Measurements from ENCODE around the gene PAEP.

The PAEP gene

DNA sequence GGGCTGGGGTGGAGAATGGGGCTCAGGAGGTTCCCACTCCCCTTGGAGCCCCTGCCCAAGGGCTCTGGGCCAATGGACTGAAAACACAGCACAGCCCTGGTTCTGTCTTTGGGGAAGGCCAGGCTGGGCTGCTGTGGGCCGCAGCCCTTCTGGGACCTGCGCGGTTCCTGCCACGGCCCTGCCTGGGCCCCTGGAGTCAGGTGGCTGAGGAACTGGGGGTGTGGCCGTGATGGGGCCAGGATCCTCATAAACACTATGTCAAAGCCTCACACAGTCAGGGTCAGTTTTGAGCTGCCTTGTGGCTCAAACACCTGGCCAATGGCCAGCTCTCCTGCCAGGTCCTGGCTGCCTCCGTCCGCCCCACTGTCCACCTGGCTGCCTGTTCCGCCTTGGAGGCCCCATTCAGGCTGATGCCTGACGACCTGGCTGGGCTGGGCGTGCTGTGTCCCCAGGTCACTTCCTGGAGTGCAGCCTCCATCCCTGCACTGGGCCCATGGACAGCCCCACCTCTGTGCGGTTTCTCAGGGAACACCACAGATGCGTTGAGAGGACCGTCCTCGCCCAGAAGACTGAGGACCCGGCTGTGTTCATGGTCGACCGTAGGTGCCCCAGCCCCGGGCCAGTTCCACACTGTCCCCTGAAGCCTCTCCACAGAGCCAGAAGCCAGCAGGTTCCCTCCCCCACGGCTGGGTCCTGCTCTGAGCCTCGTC lies 27.5 kb downstream of the PAEP start:
- Histone ChIP-seq H2AK5ac (ENCODE audit: low read length) (no peak overlapping the region), H3K79me1 (ENCODE audit: low read length) (no peaks in the 10 kb centered on the region), H3K27me3 (ENCODE audit: insufficient read depth, low read length, poor library complexity) (no peaks in the 10 kb centered on the region), H3K4me1 (ENCODE audit: control insufficient read depth, low read depth, low read length) (no peaks in the 10 kb centered on the region), H3K79me2 (ENCODE audit: control insufficient read depth, insufficient read depth, low read length) (no peaks in the 10 kb centered on the region), H3K9ac (ENCODE audit: low read length) (no peak overlapping the region), H2BK5ac (ENCODE audit: low read length) (no peak overlapping the region), H2BK120ac (ENCODE audit: low read depth, low read length) (no peak overlapping the region), H3K18ac (ENCODE audit: low read length) (no peak overlapping the region), H3K4ac (ENCODE audit: low read depth, low read length) (no peak overlapping the region), H3K4me2 (ENCODE audit: low read length) (no peak overlapping the region), H2BK15ac (replicated peaks; ENCODE audit: low read depth) (no peak overlapping the region), H3K4me3 (ENCODE audit: low read length) (no peak overlapping the region), H3K56ac (ENCODE audit: low read length) (no peak overlapping the region), H4K8ac (ENCODE audit: low read depth, low read length) (no peak overlapping the region), H3K23ac (ENCODE audit: low read length) (no peak overlapping the region), H3K27ac (ENCODE audit: low read depth, low read length) (no peak overlapping the region), H4K5ac (ENCODE audit: low read length) (no peak overlapping the region), H3K36me3 (ENCODE audit: control insufficient read depth, insufficient read depth, low read length) (no peaks in the 10 kb centered on the region)
- no peak for DNase-seq
- no CpG with 5 or more reads among the region's 20 CpGs for WGBS (ENCODE audit: extremely low coverage, insufficient coverage, low lambda C conversion rate)

DNA sequence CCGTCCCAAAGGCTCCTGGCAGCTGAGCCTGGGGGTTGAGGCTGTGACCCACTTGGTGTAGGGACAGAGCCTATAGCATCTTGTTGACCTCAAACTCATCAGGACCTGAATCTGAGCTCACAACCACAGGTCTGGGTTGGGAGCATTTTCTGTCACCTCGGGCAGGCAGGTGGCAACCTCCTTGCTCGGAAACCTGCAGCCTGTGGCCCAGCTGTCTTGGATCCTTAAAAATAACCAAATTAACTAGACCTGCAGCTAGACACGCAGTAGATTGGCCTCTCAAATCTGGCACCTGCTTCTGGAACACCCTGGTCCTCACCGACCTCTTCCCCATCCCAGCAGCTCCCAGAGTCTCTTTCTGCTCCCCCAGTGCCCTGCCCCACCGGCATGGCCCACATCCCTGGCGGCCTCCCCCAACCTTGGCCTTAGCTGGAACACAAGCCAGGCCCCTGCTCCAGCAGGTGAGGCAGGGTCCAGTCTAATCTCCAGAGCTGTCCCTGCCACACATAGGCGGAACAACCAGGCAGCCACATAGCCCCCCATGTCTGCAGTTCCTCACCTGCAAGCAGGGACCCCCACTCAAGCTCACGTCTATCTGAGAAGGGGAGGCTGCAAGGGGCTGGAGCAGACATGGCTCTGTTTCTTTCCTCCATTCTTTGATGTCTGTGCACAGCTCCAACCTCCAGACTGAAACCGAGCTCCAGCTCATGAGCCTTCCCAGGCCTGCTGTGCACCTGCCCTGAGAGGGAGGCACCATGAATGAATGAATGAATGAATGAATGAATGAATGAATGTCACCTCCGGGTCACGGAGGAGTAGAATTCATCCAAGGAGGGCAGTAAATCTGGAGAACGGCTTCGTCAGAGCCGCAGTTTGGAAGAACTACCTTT lies 28.3 kb downstream of the PAEP start:
- H2BK15ac ChIP-seq (replicated peaks; ENCODE audit: low read depth) = no peak overlapping the region
- H2BK120ac ChIP-seq (ENCODE audit: low read depth, low read length) = no peak overlapping the region
- no peak overlapping the region for H3K23ac ChIP-seq (ENCODE audit: low read length)
- H4K8ac ChIP-seq (ENCODE audit: low read depth, low read length) = no peak overlapping the region
- no peaks in the 10 kb centered on the region for H3K4me1 ChIP-seq (ENCODE audit: control insufficient read depth, low read depth, low read length)
- no peak overlapping the region for H3K27ac ChIP-seq (ENCODE audit: low read depth, low read length)
- WGBS (ENCODE audit: extremely low coverage, insufficient coverage, low lambda C conversion rate) = no CpG with 5 or more reads among the region's 15 CpGs
- no peak overlapping the region for H3K9ac ChIP-seq (ENCODE audit: low read length)
- H3K27me3 ChIP-seq (ENCODE audit: insufficient read depth, low read length, poor library complexity) = no peaks in the 10 kb centered on the region
- H3K4me3 ChIP-seq (ENCODE audit: low read length) = no peak overlapping the region
- no peaks in the 10 kb centered on the region for H3K79me2 ChIP-seq (ENCODE audit: control insufficient read depth, insufficient read depth, low read length)
- no peaks in the 10 kb centered on the region for H3K36me3 ChIP-seq (ENCODE audit: control insufficient read depth, insufficient read depth, low read length)
- no peak overlapping the region for H2BK5ac ChIP-seq (ENCODE audit: low read length)
- no peak overlapping the region for H4K5ac ChIP-seq (ENCODE audit: low read length)
- H3K56ac ChIP-seq (ENCODE audit: low read length) = no peak overlapping the region
- H3K4ac ChIP-seq (ENCODE audit: low read depth, low read length) = no peak overlapping the region
- no peak overlapping the region for H3K18ac ChIP-seq (ENCODE audit: low read length)
- no peak for DNase-seq
- no peak overlapping the region for H2AK5ac ChIP-seq (ENCODE audit: low read length)
- H3K4me2 ChIP-seq (ENCODE audit: low read length) = no peak overlapping the region
- no peaks in the 10 kb centered on the region for H3K79me1 ChIP-seq (ENCODE audit: low read length)

GRCh38 chr9:135590486-135591079 lies 29.0 kb downstream of the PAEP start:
- DNase-seq = no peak

GRCh38 chr9:135591506-135592330 lies 30.2 kb downstream of the PAEP start:
- Histone ChIP-seq H4K8ac (ENCODE audit: low read depth, low read length) (no peak overlapping the region), H3K79me2 (ENCODE audit: control insufficient read depth, insufficient read depth, low read length) (no peaks in the 10 kb centered on the region), H3K4me2 (ENCODE audit: low read length) (no peak overlapping the region), H2BK5ac (ENCODE audit: low read length) (no peak overlapping the region), H3K9ac (ENCODE audit: low read length) (no peak overlapping the region), H3K79me1 (ENCODE audit: low read length) (no peaks in the 10 kb centered on the region), H3K56ac (ENCODE audit: low read length) (no peak overlapping the region), H2AK5ac (ENCODE audit: low read length) (no peak overlapping the region), H2BK120ac (ENCODE audit: low read depth, low read length) (no peak overlapping the region), H3K4me1 (ENCODE audit: control insufficient read depth, low read depth, low read length) (no peaks in the 10 kb centered on the region), H3K27me3 (ENCODE audit: insufficient read depth, low read length, poor library complexity) (no peaks in the 10 kb centered on the region), H3K23ac (ENCODE audit: low read length) (no peak overlapping the region), H3K36me3 (ENCODE audit: control insufficient read depth, insufficient read depth, low read length) (no peaks in the 10 kb centered on the region), H3K27ac (ENCODE audit: low read depth, low read length) (no peak overlapping the region), H2BK15ac (replicated peaks; ENCODE audit: low read depth) (no peak overlapping the region), H3K18ac (ENCODE audit: low read length) (no peak overlapping the region), H3K4me3 (ENCODE audit: low read length) (no peak overlapping the region), H3K4ac (ENCODE audit: low read depth, low read length) (no peak overlapping the region), H4K5ac (ENCODE audit: low read length) (no peak overlapping the region)
- no peak for DNase-seq
- no CpG with 5 or more reads among the region's 22 CpGs for WGBS (ENCODE audit: extremely low coverage, insufficient coverage, low lambda C conversion rate)

More at GRCh38 chr9:135590486-135591079, 29.0 kb downstream of the PAEP start:
- H3K27me3 ChIP-seq (ENCODE audit: insufficient read depth, low read length, poor library complexity) = no peaks in the 10 kb centered on the region
- WGBS (ENCODE audit: extremely low coverage, insufficient coverage, low lambda C conversion rate) = no CpG with 5 or more reads among the region's 25 CpGs
- H3K9ac ChIP-seq (ENCODE audit: low read length) = no peak overlapping the region
- H2BK15ac ChIP-seq (replicated peaks; ENCODE audit: low read depth) = no peak overlapping the region
- no peaks in the 10 kb centered on the region for H3K79me1 ChIP-seq (ENCODE audit: low read length)
- no peaks in the 10 kb centered on the region for H3K79me2 ChIP-seq (ENCODE audit: control insufficient read depth, insufficient read depth, low read length)
- H2BK120ac ChIP-seq (ENCODE audit: low read depth, low read length) = no peak overlapping the region
- H2AK5ac ChIP-seq (ENCODE audit: low read length) = no peak overlapping the region
- no peak overlapping the region for H2BK5ac ChIP-seq (ENCODE audit: low read length)
- no peak overlapping the region for H3K27ac ChIP-seq (ENCODE audit: low read depth, low read length)
- H3K56ac ChIP-seq (ENCODE audit: low read length) = no peak overlapping the region
- H4K5ac ChIP-seq (ENCODE audit: low read length) = no peak overlapping the region
- H3K4me1 ChIP-seq (ENCODE audit: control insufficient read depth, low read depth, low read length) = no peaks in the 10 kb centered on the region
- H3K36me3 ChIP-seq (ENCODE audit: control insufficient read depth, insufficient read depth, low read length) = no peaks in the 10 kb centered on the region
- H3K18ac ChIP-seq (ENCODE audit: low read length) = no peak overlapping the region
- H3K4ac ChIP-seq (ENCODE audit: low read depth, low read length) = no peak overlapping the region
- no peak overlapping the region for H3K4me3 ChIP-seq (ENCODE audit: low read length)
- no peak overlapping the region for H3K23ac ChIP-seq (ENCODE audit: low read length)
- no peak overlapping the region for H4K8ac ChIP-seq (ENCODE audit: low read depth, low read length)
- no peak overlapping the region for H3K4me2 ChIP-seq (ENCODE audit: low read length)

GRCh38 chr9:135592331-135592590 lies 30.7 kb downstream of the PAEP start:
- no peak overlapping the region for H4K5ac ChIP-seq (ENCODE audit: low read length)
- no peak overlapping the region for H2BK5ac ChIP-seq (ENCODE audit: low read length)
- H3K36me3 ChIP-seq (ENCODE audit: control insufficient read depth, insufficient read depth, low read length) = no peaks in the 10 kb centered on the region
- H2AK5ac ChIP-seq (ENCODE audit: low read length) = no peak overlapping the region
- H3K4me1 ChIP-seq (ENCODE audit: control insufficient read depth, low read depth, low read length) = no peaks in the 10 kb centered on the region
- H3K4ac ChIP-seq (ENCODE audit: low read depth, low read length) = no peak overlapping the region
- DNase-seq = no peak
- no peak overlapping the region for H2BK120ac ChIP-seq (ENCODE audit: low read depth, low read length)
- H3K56ac ChIP-seq (ENCODE audit: low read length) = no peak overlapping the region
- H3K4me3 ChIP-seq (ENCODE audit: low read length) = no peak overlapping the region
- no peak overlapping the region for H3K4me2 ChIP-seq (ENCODE audit: low read length)
- H3K79me2 ChIP-seq (ENCODE audit: control insufficient read depth, insufficient read depth, low read length) = no peaks in the 10 kb centered on the region
- H3K23ac ChIP-seq (ENCODE audit: low read length) = no peak overlapping the region
- no CpG with 5 or more reads among the region's 5 CpGs for whole genome bisulfite sequencing (ENCODE audit: extremely low coverage, insufficient coverage, low lambda C conversion rate)
- no peaks in the 10 kb centered on the region for H3K27me3 ChIP-seq (ENCODE audit: insufficient read depth, low read length, poor library complexity)
- no peak overlapping the region for H2BK15ac ChIP-seq (replicated peaks; ENCODE audit: low read depth)
- no peak overlapping the region for H3K9ac ChIP-seq (ENCODE audit: low read length)
- H4K8ac ChIP-seq (ENCODE audit: low read depth, low read length) = no peak overlapping the region
- no peak overlapping the region for H3K18ac ChIP-seq (ENCODE audit: low read length)
- no peaks in the 10 kb centered on the region for H3K79me1 ChIP-seq (ENCODE audit: low read length)
- no peak overlapping the region for H3K27ac ChIP-seq (ENCODE audit: low read depth, low read length)
